Neural progenitor cell (in vitro differentiated cells): ENCODE results near the gene GART. TPM values are rescaled to one million over a fixed set of nuclear protein-coding genes. Genes with fewer than 3 reads are reported as not detected.

Experiments used
- DNase-seq: peaks from one replicate; pipeline ENCODE4 v3.0.0-alpha.2; 2016; ENCODE audit warnings: low spot score
- H2AFZ ChIP-seq: fragments of 200-600 bp; sonication (generic); replicated peaks from 2 replicates; pipeline ENCODE4 v1.6.1; 2016; ENCODE audit warnings: antibody characterized with exemption
- H3F3A ChIP-seq: fragments of 200-600 bp; sonication (generic); 2 replicates; pipeline ENCODE4 v1.6.1; 2016; ENCODE audit warnings: antibody characterized with exemption, low read depth
- H3K27ac ChIP-seq: fragments of 200-600 bp; sonication (generic); 2 replicates; pipeline ENCODE4 v1.5.1; 2016; ENCODE audit warnings: mild to moderate bottlenecking
- H3K27me3 ChIP-seq: fragments of 200-600 bp; sonication (generic); 2 replicates; pipeline ENCODE4 v1.6.1; 2016; ENCODE audit warnings: mild to moderate bottlenecking, moderate library complexity
- H3K36me3 ChIP-seq: fragments of 200-600 bp; sonication (generic); 2 replicates; pipeline ENCODE4 v1.5.1; 2016
- H3K4me1 ChIP-seq: fragments of 200-600 bp; sonication (generic); 2 replicates; pipeline ENCODE4 v1.6.1; 2016; ENCODE audit warnings: mixed run types
- H3K4me2 ChIP-seq: fragments of 200-600 bp; sonication (generic); 2 replicates; pipeline ENCODE4 v1.6.1; 2016
- H3K4me3 ChIP-seq: fragments of 200-600 bp; sonication (generic); 2 replicates; pipeline ENCODE4 v1.5.1; 2016
- H3K79me2 ChIP-seq: fragments of 200-600 bp; sonication (generic); 2 replicates; pipeline ENCODE4 v1.6.1; 2016; ENCODE audit warnings: low read depth
- H3K9ac ChIP-seq: fragments of 200-600 bp; sonication (generic); 2 replicates; pipeline ENCODE4 v1.6.1; 2016
- H3K9me3 ChIP-seq: fragments of 200-600 bp; sonication (generic); 2 replicates; pipeline ENCODE4 v1.5.1; 2016; ENCODE audit warnings: low read depth
- H4K20me1 ChIP-seq: fragments of 200-600 bp; sonication (generic); 2 replicates; pipeline ENCODE4 v1.6.1; 2016; ENCODE audit warnings: low read depth
- H3K27ac Mint-ChIP-seq: 3 replicates; pipeline ENCODE4 v1.8.0; 2021; ENCODE audit warnings: mixed read lengths
- H3K27me3 Mint-ChIP-seq: 2 replicates; pipeline ENCODE4 v1.8.0; 2022; ENCODE audit warnings: low read depth, mild to moderate bottlenecking, inconsistent platforms, moderate library complexity, mixed read lengths; ENCODE audit not compliant: insufficient read depth
- H3K36me3 Mint-ChIP-seq: 3 replicates; pipeline ENCODE4 v1.8.0; 2021; ENCODE audit warnings: mixed read lengths
- H3K4me1 Mint-ChIP-seq: 3 replicates; pipeline ENCODE4 v1.8.0; 2021; ENCODE audit warnings: mixed read lengths
- H3K4me3 Mint-ChIP-seq: 3 replicates; pipeline ENCODE4 v1.8.0; 2021; ENCODE audit warnings: mild to moderate bottlenecking, moderate library complexity, mixed read lengths
- H3K9me3 Mint-ChIP-seq: 3 replicates; pipeline ENCODE4 v1.8.0; 2020; ENCODE audit warnings: mixed read lengths
- CTCF ChIP-seq: fragments of 200-600 bp; sonication (generic); IDR thresholded peaks from 2 replicates; pipeline ENCODE4 v1.5.1; 2017; ENCODE audit warnings: antibody characterized with exemption, mild to moderate bottlenecking
- EZH2 ChIP-seq: fragments of 200-600 bp; sonication (generic); IDR thresholded peaks from 2 replicates; pipeline ENCODE4 v1.6.1; 2017; ENCODE audit warnings: antibody characterized with exemption, mild to moderate bottlenecking, moderate library complexity
- EZH2phosphoT487 ChIP-seq: fragments of 200-600 bp; sonication (generic); IDR thresholded peaks from 2 replicates; pipeline ENCODE4 v1.6.1; 2017; ENCODE audit warnings: antibody characterized with exemption
- total RNA-seq: library from RNA; depleted of rRNA; stranded (reverse); fragments of >200 nt; gene quantifications from 2 replicates; pipeline ENCODE4 v1.2.3, GENCODE V29; 2015; ENCODE audit warnings: low replicate concordance

Gene GART
- total RNA-seq, 1 donor from 2014 or later = 129 TPM

- H3K4me3 Mint-ChIP-seq = peak within 1 kb of the TSS; percentile 95
- H3K27ac ChIP-seq = peak within 1 kb of the TSS; percentile 92
- H3K36me3 ChIP-seq = no peaks in the 10 kb centered on the region
- H3K4me1 ChIP-seq = peaks cover 9% of the 10 kb centered on the region
- H4K20me1 ChIP-seq = peaks cover 11% of the 10 kb centered on the region
- H3K79me2 ChIP-seq = peaks cover 24% of the 10 kb centered on the region
- peak within 1 kb of the TSS; percentile 86 for H2AFZ ChIP-seq
- H3K4me1 Mint-ChIP-seq = peaks cover 16% of the 10 kb centered on the region
- peak within 1 kb of the TSS; percentile 84 for H3K4me2 ChIP-seq
- peak within 1 kb of the TSS; percentile 83 for H3K4me3 ChIP-seq
- peak; percentile 53 for TF ChIP-seq CTCF
- no peak for TF ChIP-seq EZH2
- TF ChIP-seq EZH2phosphoT487 = no peak
- peaks cover 11% of the 10 kb centered on the region for H3K27me3 Mint-ChIP-seq
- H3K9ac ChIP-seq = peak within 1 kb of the TSS; percentile 90
- H3K27me3 ChIP-seq = peaks cover 5% of the 10 kb centered on the region
- H3K9me3 ChIP-seq = no peaks in the 10 kb centered on the region
- H3F3A ChIP-seq = peaks cover 30% of the 10 kb centered on the region
- DNase-seq = peak; percentile 97
- no peaks in the 10 kb centered on the region for H3K9me3 Mint-ChIP-seq
- peak within 1 kb of the TSS; percentile 90 for H3K27ac Mint-ChIP-seq
- no peaks in the 10 kb centered on the region for H3K36me3 Mint-ChIP-seq
Observed at GRCh38 chr21:33479679-33480480, 62.0 kb downstream of the GART start, which contains the start of gene TMEM50B. TMEM50B (minus strand) TSS chr21:33479974; CDS start chr21:33468885, 11,089 bp downstream.

GRCh38 chr21:33478935-33479678 is 62.8 kb downstream of the GART start:
- Histone ChIP-seq H3K36me3 (no peaks in the 10 kb centered on the region), H3K4me1 (peaks cover 9% of the 10 kb centered on the region), H3K9ac (peak overlapping the region; percentile 90), H3K4me2 (peak overlapping the region; percentile 84), H3F3A (peaks cover 30% of the 10 kb centered on the region), H2AFZ (peak overlapping the region; percentile 84), H3K79me2 (peaks cover 27% of the 10 kb centered on the region), H3K27ac (peak overlapping the region; percentile 87), H3K27me3 (peaks cover 5% of the 10 kb centered on the region), H3K4me3 (peak overlapping the region; percentile 83), H4K20me1 (peaks cover 11% of the 10 kb centered on the region), H3K9me3 (no peaks in the 10 kb centered on the region)
- no peak overlapping the region for H3K27ac Mint-ChIP-seq
- peaks cover 3% of the 10 kb centered on the region for H3K9me3 Mint-ChIP-seq
- H3K4me3 Mint-ChIP-seq = peak overlapping the region; percentile 95
- no peaks in the 10 kb centered on the region for H3K36me3 Mint-ChIP-seq
- H3K27me3 Mint-ChIP-seq = peaks cover 9% of the 10 kb centered on the region
- peak; percentile 73 for DNase-seq
- peaks cover 16% of the 10 kb centered on the region for H3K4me1 Mint-ChIP-seq
- TF ChIP-seq EZH2phosphoT487 (no peak), CTCF (no peak), EZH2 (peak; percentile 24)

- Mint-ChIP-seq H3K27me3 (peaks cover 9% of the 10 kb centered on the region), H3K4me1 (peaks cover 16% of the 10 kb centered on the region), H3K9me3 (peaks cover 9% of the 10 kb centered on the region), H3K27ac (no peak overlapping the region), H3K4me3 (peak overlapping the region; percentile 95), H3K36me3 (peaks cover 3% of the 10 kb centered on the region)
- Histone ChIP-seq H3K27me3 (peaks cover 5% of the 10 kb centered on the region), H4K20me1 (peaks cover 11% of the 10 kb centered on the region), H3K4me2 (peak overlapping the region; percentile 84), H3K4me1 (peaks cover 9% of the 10 kb centered on the region), H3K4me3 (peak overlapping the region; percentile 83), H3K36me3 (no peaks in the 10 kb centered on the region), H3K9ac (no peak overlapping the region), H3K9me3 (no peaks in the 10 kb centered on the region), H3F3A (peaks cover 30% of the 10 kb centered on the region), H2AFZ (peak overlapping the region; percentile 84), H3K27ac (no peak overlapping the region), H3K79me2 (peaks cover 36% of the 10 kb centered on the region)
- TF ChIP-seq CTCF = no peak
- DNase-seq = no peak
Observed at GRCh38 chr21:33478182-33478581, 63.7 kb downstream of the GART start.
